Measurements from ENCODE around the gene FUZ. TPM values are rescaled to one million over a fixed set of nuclear protein-coding genes. Genes with fewer than 3 reads are reported as not detected.

Gene FUZ
- total RNA-seq, 1 experiment from 2014 or later = 84.7 TPM

GRCh38 chr19:49811328-49811727, 1.8 kb downstream of the FUZ start:
- in situ Hi-C loops (cut with HindIII; ENCODE audit: low pct_unique_long_range_greater_than_20kb, low sequenced_read_pairs) = no loop called here

GRCh38 chr19:49809941-49810389, 3.1 kb downstream of the FUZ start:
- no peak for DNase-seq (ENCODE audit: low read depth)
- in situ Hi-C loops (cut with HindIII; ENCODE audit: low pct_unique_long_range_greater_than_20kb, low sequenced_read_pairs) = no loop called here

More at GRCh38 chr19:49811328-49811727, 1.8 kb downstream of the FUZ start:
- DNase-seq (ENCODE audit: low read depth) = no peak

GRCh38 chr19:49809160-49809940, 3.7 kb downstream of the FUZ start:
- in situ Hi-C loops (cut with HindIII; ENCODE audit: low pct_unique_long_range_greater_than_20kb, low sequenced_read_pairs) = no loop called here
- DNase-seq (ENCODE audit: low read depth) = peak; percentile 73

- in situ Hi-C loops (cut with HindIII; ENCODE audit: low pct_unique_long_range_greater_than_20kb, low sequenced_read_pairs) = no loop called here
- peak; percentile 87 for DNase-seq (ENCODE audit: low read depth)
Measured at GRCh38 chr19:49808711-49809159, 4.4 kb downstream of the FUZ start.

- in situ Hi-C loops (cut with HindIII; ENCODE audit: low pct_unique_long_range_greater_than_20kb, low sequenced_read_pairs) = no loop called here
- DNase-seq (ENCODE audit: low read depth) = no peak
Measured at GRCh38 chr19:49807904-49808675, 5.0 kb downstream of the FUZ start.

- in situ Hi-C loops (cut with HindIII; ENCODE audit: low pct_unique_long_range_greater_than_20kb, low sequenced_read_pairs) = no loop called here
- no peak for DNase-seq (ENCODE audit: low read depth)
Measured at GRCh38 chr19:49807058-49807903, 5.8 kb downstream of the FUZ start.

- in situ Hi-C loops (cut with HindIII; ENCODE audit: low pct_unique_long_range_greater_than_20kb, low sequenced_read_pairs) = no loop called here
- no peak for DNase-seq (ENCODE audit: low read depth)
Measured at GRCh38 chr19:49806620-49806959, 6.5 kb downstream of the FUZ start.

GRCh38 chr19:49805822-49806619, 7.1 kb downstream of the FUZ start:
- no peak for DNase-seq (ENCODE audit: low read depth)
- in situ Hi-C loops (cut with HindIII; ENCODE audit: low pct_unique_long_range_greater_than_20kb, low sequenced_read_pairs) = no loop called here

GRCh38 chr19:49803529-49803856, 9.6 kb downstream of the FUZ start:
- DNase-seq (ENCODE audit: low read depth) = no peak
- in situ Hi-C loops (cut with HindIII; ENCODE audit: low pct_unique_long_range_greater_than_20kb, low sequenced_read_pairs) = no loop called here

- in situ Hi-C loops (cut with HindIII; ENCODE audit: low pct_unique_long_range_greater_than_20kb, low sequenced_read_pairs) = no loop called here
- peak; percentile 78 for DNase-seq (ENCODE audit: low read depth)
Measured at GRCh38 chr19:49802836-49803528, 10.1 kb downstream of the FUZ start.

GRCh38 chr19:49801966-49802661, 11.0 kb downstream of the FUZ start:
- in situ Hi-C loops (cut with HindIII; ENCODE audit: low pct_unique_long_range_greater_than_20kb, low sequenced_read_pairs) = no loop called here
- peak; percentile 93 for DNase-seq (ENCODE audit: low read depth)

GRCh38 chr19:49801401-49801888, 11.6 kb downstream of the FUZ start:
- no peak for DNase-seq (ENCODE audit: low read depth)
- in situ Hi-C loops (cut with HindIII; ENCODE audit: low pct_unique_long_range_greater_than_20kb, low sequenced_read_pairs) = no loop called here

GRCh38 chr19:49800771-49801170, 12.3 kb downstream of the FUZ start:
- DNase-seq (ENCODE audit: low read depth) = no peak
- in situ Hi-C loops (cut with HindIII; ENCODE audit: low pct_unique_long_range_greater_than_20kb, low sequenced_read_pairs) = no loop called here

- no peak for DNase-seq (ENCODE audit: low read depth)
- in situ Hi-C loops (cut with HindIII; ENCODE audit: low pct_unique_long_range_greater_than_20kb, low sequenced_read_pairs) = no loop called here
Measured at GRCh38 chr19:49799798-49800376, 13.2 kb downstream of the FUZ start.

GRCh38 chr19:49799271-49799797, 13.8 kb downstream of the FUZ start:
- no peak for DNase-seq (ENCODE audit: low read depth)
- in situ Hi-C loops (cut with HindIII; ENCODE audit: low pct_unique_long_range_greater_than_20kb, low sequenced_read_pairs) = no loop called here

- no peak for DNase-seq (ENCODE audit: low read depth)
- in situ Hi-C loops (cut with HindIII; ENCODE audit: low pct_unique_long_range_greater_than_20kb, low sequenced_read_pairs) = no loop called here
Measured at GRCh38 chr19:49798574-49798973, 14.5 kb downstream of the FUZ start.

All from Caki2 (cell line).